VCaP (cell line): Measurements from ENCODE around the gene MACROD2.
A peak's percentile ranks its signal among the peaks of the same experiment; 100 is the strongest.

ENCODE experiments used
- H3K27ac ChIP-seq: fragments of 450-650 bp; 2 replicates; pipeline ENCODE4 v1.5.1; 2017
- TF ChIP-seq, protein P1 (sequence below): fragments of 450-650 bp; conservative IDR thresholded peaks from 2 replicates; pipeline ENCODE4 v1.5.1; 2017; ENCODE audit warnings: mild to moderate bottlenecking, moderate library complexity

Gene MACROD2

DNA sequence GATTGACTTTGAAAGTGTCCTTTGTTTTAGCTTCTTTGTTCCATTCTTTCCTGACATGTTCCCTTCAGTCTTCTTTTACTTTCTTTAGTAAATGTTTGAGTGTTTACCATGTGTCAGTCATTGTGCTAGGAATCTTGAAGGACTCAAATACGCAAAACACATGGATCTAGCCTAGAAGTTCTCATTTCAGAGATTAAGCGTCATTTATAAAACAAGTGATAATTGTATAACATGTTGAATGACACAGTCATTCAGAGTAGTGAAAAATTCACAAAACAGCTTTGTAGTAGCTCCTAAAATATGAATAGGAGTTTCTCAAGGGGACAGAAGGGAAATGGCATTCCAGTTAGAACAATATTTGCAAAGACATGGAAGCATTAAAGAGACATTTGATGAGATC, 66.9 kb downstream of the MACROD2 start:
- TF ChIP-seq, protein P1, sequence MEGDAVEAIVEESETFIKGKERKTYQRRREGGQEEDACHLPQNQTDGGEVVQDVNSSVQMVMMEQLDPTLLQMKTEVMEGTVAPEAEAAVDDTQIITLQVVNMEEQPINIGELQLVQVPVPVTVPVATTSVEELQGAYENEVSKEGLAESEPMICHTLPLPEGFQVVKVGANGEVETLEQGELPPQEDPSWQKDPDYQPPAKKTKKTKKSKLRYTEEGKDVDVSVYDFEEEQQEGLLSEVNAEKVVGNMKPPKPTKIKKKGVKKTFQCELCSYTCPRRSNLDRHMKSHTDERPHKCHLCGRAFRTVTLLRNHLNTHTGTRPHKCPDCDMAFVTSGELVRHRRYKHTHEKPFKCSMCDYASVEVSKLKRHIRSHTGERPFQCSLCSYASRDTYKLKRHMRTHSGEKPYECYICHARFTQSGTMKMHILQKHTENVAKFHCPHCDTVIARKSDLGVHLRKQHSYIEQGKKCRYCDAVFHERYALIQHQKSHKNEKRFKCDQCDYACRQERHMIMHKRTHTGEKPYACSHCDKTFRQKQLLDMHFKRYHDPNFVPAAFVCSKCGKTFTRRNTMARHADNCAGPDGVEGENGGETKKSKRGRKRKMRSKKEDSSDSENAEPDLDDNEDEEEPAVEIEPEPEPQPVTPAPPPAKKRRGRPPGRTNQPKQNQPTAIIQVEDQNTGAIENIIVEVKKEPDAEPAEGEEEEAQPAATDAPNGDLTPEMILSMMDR = no peak
- H3K27ac ChIP-seq = no peak overlapping the region

DNA sequence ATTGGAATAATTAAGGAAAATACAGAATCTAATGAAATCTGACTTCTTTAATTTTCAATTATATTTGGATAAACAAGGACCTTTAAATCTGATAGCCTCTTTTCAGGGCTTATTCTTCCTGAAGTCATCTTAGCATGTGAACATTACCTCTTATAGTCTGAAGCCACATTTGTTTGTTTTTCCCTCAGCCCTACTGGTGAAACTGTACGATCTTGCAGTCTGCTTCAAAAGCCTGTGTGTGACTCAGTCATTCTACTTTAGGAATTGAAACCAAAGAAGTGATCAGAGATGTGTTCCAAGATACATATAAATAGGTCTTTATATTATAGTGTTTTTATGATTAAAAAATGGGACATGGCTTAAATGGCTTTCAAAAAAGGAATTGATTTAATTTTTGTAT, 67.5 kb downstream of the MACROD2 start:
- TF ChIP-seq, protein P1 = no peak
- H3K27ac ChIP-seq = no peak overlapping the region

- TF ChIP-seq, protein P1 = no peak
- H3K27ac ChIP-seq = no peak overlapping the region
These were observed 69.0 kb downstream of the MACROD2 start for GRCh38 chr20:14064333-14064732.

GRCh38 chr20:14064921-14065320, 69.6 kb downstream of the MACROD2 start:
- TF ChIP-seq, protein P1 = no peak
- H3K27ac ChIP-seq = no peak overlapping the region

DNA sequence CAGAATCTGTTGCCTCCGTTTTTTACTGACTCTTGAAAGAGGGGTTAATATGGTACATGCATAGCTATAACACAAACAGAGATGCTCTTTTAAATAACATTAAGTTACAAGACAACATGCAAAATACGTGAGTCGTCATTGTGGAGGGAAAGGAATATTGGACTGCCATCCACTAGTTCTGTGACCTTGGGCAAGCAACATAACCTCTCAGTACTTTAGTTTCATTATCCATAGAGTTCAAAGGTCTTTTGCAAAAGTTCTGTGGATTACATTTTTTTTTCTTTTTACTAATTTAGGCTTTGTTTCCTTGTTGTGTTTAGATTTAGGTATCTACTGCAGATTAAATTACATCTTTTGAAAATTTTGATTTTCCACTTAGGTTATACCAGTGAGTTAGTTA, 70.5 kb downstream of the MACROD2 start:
- TF ChIP-seq, protein P1 = no peak
- no peak overlapping the region for H3K27ac ChIP-seq

DNA sequence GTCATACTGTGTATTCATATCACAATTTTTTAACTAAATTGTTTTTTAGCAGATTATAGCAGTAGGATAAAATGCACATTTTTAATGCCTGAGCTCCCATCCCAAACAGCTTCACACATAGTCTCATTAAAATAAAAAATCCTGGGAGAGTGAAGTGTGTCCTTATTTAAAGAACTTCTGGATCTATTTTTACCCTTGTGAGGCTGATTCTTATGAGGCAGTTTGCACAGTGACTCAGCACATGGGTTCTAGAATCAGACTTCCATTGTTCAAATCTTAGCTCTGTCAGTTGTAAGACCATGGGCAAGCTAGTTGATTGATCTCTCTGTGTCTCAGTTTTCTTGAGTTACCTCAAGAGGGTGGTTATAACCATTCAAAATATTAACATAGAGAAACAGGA, 72.3 kb downstream of the MACROD2 start:
- no peak overlapping the region for H3K27ac ChIP-seq
- TF ChIP-seq, protein P1 = no peak

DNA sequence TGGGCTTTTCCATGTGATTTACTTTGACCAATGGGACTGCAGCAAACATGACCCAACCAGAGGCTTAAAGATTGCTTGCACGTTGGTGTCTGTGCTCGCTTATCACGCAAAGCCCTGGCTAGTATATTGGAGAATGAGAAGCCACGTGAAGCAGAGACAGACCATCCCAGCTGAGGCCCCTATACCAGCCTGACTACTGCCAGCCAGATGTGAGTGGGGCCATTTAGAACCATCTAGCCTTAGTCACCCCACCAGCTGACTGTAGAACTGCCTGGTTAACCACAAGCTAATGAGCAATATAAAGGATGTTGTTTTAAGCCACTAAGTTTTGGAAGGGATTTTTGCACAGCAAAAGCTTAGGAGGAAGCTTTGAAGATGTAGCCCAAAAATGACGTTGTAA, 74.5 kb downstream of the MACROD2 start:
- TF ChIP-seq, protein P1 = no peak
- H3K27ac ChIP-seq = no peak overlapping the region

DNA sequence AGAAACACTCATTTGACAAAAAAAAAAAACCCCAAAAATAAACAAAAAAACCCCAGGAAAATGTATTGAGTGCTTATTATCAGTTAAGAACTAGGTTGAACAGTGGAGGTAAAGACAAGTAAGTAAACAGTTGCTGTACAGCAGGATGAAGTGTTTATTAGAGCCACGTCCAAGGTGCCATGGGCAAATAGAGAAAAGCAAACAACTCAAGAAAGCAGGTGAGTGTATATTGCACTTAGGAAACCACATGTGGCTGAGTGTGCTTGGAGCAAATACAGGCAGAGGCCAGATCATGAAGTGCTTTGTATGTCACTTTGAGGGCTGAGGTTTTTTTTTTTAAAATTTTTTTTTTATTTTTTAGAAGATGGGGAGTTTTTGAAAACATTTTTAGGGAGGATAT, 98.3 kb downstream of the MACROD2 start:
- peak overlapping the region; percentile 41 for H3K27ac ChIP-seq
- TF ChIP-seq, protein P1 = no peak
